HEK293 (cell line): ENCODE measurements around the gene SPDL1.

Source experiments
- CTCF ChIA-PET: fragments of 350-600 bp; formaldehyde crosslinking; extraction: SDS; loops from one replicate; lab custom pipeline; 2021; ENCODE audit warnings: antibody characterized with exemption; lab: Yijun Ruan, JAX
- POLR2A ChIA-PET: fragments of 300-600 bp; formaldehyde crosslinking; extraction: SDS; loops from one replicate; lab custom pipeline; 2020; ENCODE audit warnings: antibody characterized with exemption, inconsistent platforms; lab: Yijun Ruan, JAX
- H3K27ac ChIP-seq: fragments of 200-500 bp; sonication (Bioruptor generic); 2 replicates; pipeline ENCODE4 v1.5.1; 2014; ENCODE audit warnings: low read depth, low read length, control low read depth, inconsistent platforms; ENCODE audit errors: extremely low read depth
- H3K36me3 ChIP-seq, 2 experiments: fragments of 200-500 bp in 1 of 2; sonication (Bioruptor generic) in 1 of 2; 1 replicate in 1 of 2; 2 replicates in 1 of 2; pipeline ENCODE4 v1.5.1; 2014 to 2017; ENCODE audit warnings: inconsistent platforms in 2 of 2, low read length in 2 of 2; ENCODE audit not compliant: control insufficient read depth in 2 of 2, insufficient read depth in 1 of 2
- H3K4me1 ChIP-seq: fragments of 200-500 bp; sonication (Bioruptor generic); 2 replicates; pipeline ENCODE4 v1.5.1; 2014; ENCODE audit warnings: mild to moderate bottlenecking, low read length, inconsistent platforms; ENCODE audit not compliant: control insufficient read depth, insufficient read depth
- H3K4me3 ChIP-seq: 2 replicates; pipeline ENCODE4 v1.5.1; 2011; ENCODE audit warnings: low read depth, mild to moderate bottlenecking, control low read depth, low read length, moderate library complexity
- H3K9me3 ChIP-seq: fragments of 200-500 bp; sonication (Bioruptor generic); 2 replicates; pipeline ENCODE4 v1.5.1; 2014; ENCODE audit warnings: low read depth, low read length, inconsistent platforms; ENCODE audit not compliant: control insufficient read depth, insufficient read depth
- GLIS2 ChIP-seq: fragments of 450-650 bp; formaldehyde crosslinking; IDR thresholded peaks from 2 replicates; pipeline ENCODE4 v1.5.1; 2016; ENCODE audit warnings: missing biosample characterization, missing genetic modification characterization
- HOXA7 ChIP-seq: sonication (generic); formaldehyde crosslinking; IDR thresholded peaks from 2 replicates; pipeline ENCODE4 v1.8.1; 2022; ENCODE audit warnings: missing genetic modification reagents, borderline replicate concordance
- HOXD13 ChIP-seq: sonication (generic); formaldehyde crosslinking; IDR thresholded peaks from 2 replicates; pipeline ENCODE4 v1.8.0; 2022; ENCODE audit warnings: missing genetic modification reagents, borderline replicate concordance
- KLF7 ChIP-seq: fragments of 450-650 bp; formaldehyde crosslinking; IDR thresholded peaks from 2 replicates; pipeline ENCODE4 v1.5.1; 2016; ENCODE audit warnings: missing biosample characterization, missing genetic modification characterization, borderline replicate concordance
- SETDB1 ChIP-seq: IDR thresholded peaks from one replicate; pipeline ENCODE4 v1.6.1; 2017; ENCODE audit warnings: mild to moderate bottlenecking, low read length, moderate library complexity, mixed read lengths; ENCODE audit not compliant: insufficient read length
- SP2 ChIP-seq: fragments of 450-650 bp; formaldehyde crosslinking; IDR thresholded peaks from 2 replicates; pipeline ENCODE4 v1.5.1; 2016; ENCODE audit warnings: missing biosample characterization, missing genetic modification characterization
- WT1 ChIP-seq: fragments of 450-650 bp; formaldehyde crosslinking; IDR thresholded peaks from 2 replicates; pipeline ENCODE4 v1.5.1; 2016; ENCODE audit warnings: missing biosample characterization, missing genetic modification characterization
- YY1 ChIP-seq: fragments of 450-650 bp; formaldehyde crosslinking; IDR thresholded peaks from 2 replicates; pipeline ENCODE4 v1.5.1; 2018; ENCODE audit warnings: missing biosample characterization, missing genetic modification characterization
- YY2 ChIP-seq: fragments of 450-650 bp; formaldehyde crosslinking; IDR thresholded peaks from 2 replicates; pipeline ENCODE4 v1.5.1; 2016; ENCODE audit warnings: missing biosample characterization, missing genetic modification characterization
- ZBTB8A ChIP-seq: fragments of 450-650 bp; formaldehyde crosslinking; IDR thresholded peaks from 2 replicates; pipeline ENCODE4 v1.5.1; 2016; ENCODE audit warnings: missing biosample characterization, missing genetic modification characterization
- ZEB2 ChIP-seq: fragments of 450-650 bp; formaldehyde crosslinking; IDR thresholded peaks from 2 replicates; pipeline ENCODE4 v1.5.1; 2016; ENCODE audit warnings: missing biosample characterization, missing genetic modification characterization
- ZNF10 ChIP-seq: fragments of 450-650 bp; formaldehyde crosslinking; IDR thresholded peaks from 2 replicates; pipeline ENCODE4 v1.5.1; 2017; ENCODE audit warnings: missing biosample characterization, missing genetic modification characterization
- ZNF155 ChIP-seq: fragments of 450-650 bp; formaldehyde crosslinking; IDR thresholded peaks from 2 replicates; pipeline ENCODE4 v1.5.1; 2016; ENCODE audit warnings: missing biosample characterization, missing genetic modification characterization
- ZNF16 ChIP-seq: fragments of 450-650 bp; formaldehyde crosslinking; IDR thresholded peaks from 2 replicates; pipeline ENCODE4 v1.5.1; 2016; ENCODE audit warnings: low read depth, missing biosample characterization, missing genetic modification characterization
- ZNF202 ChIP-seq: fragments of 450-650 bp; formaldehyde crosslinking; IDR thresholded peaks from 2 replicates; pipeline ENCODE4 v1.5.1; 2016; ENCODE audit warnings: missing biosample characterization, missing genetic modification characterization, borderline replicate concordance
- ZNF211 ChIP-seq: fragments of 450-650 bp; formaldehyde crosslinking; IDR thresholded peaks from 2 replicates; pipeline ENCODE4 v1.5.1; 2016; ENCODE audit warnings: low read depth, missing biosample characterization, missing genetic modification characterization
- ZNF221 ChIP-seq: fragments of 450-650 bp; formaldehyde crosslinking; IDR thresholded peaks from 2 replicates; pipeline ENCODE4 v1.5.1; 2017; ENCODE audit warnings: missing biosample characterization, missing genetic modification characterization, borderline replicate concordance
- ZNF266 ChIP-seq: fragments of 450-650 bp; formaldehyde crosslinking; IDR thresholded peaks from 2 replicates; pipeline ENCODE4 v1.5.1; 2016; ENCODE audit warnings: missing biosample characterization, missing genetic modification characterization, low read depth
- ZNF354C ChIP-seq: fragments of 450-650 bp; formaldehyde crosslinking; IDR thresholded peaks from 2 replicates; pipeline ENCODE4 v1.5.1; 2016; ENCODE audit warnings: missing biosample characterization, missing genetic modification characterization, low read depth, borderline replicate concordance
- ZNF670 ChIP-seq: fragments of 450-650 bp; formaldehyde crosslinking; IDR thresholded peaks from 2 replicates; pipeline ENCODE4 v1.5.1; 2016; ENCODE audit warnings: missing biosample characterization, missing genetic modification characterization, low read depth
- TF ChIP-seq, protein P1 (sequence below): fragments of 450-650 bp; formaldehyde crosslinking; IDR thresholded peaks from 2 replicates; pipeline ENCODE4 v1.5.1; 2016; ENCODE audit warnings: missing biosample characterization, missing genetic modification characterization
- TF ChIP-seq, protein P2 (sequence below): fragments of 450-650 bp; formaldehyde crosslinking; IDR thresholded peaks from 2 replicates; pipeline ENCODE4 v1.5.1; 2017; ENCODE audit warnings: missing biosample characterization, missing genetic modification characterization
- TF ChIP-seq, protein P3 (sequence below): IDR thresholded peaks from 2 replicates; pipeline ENCODE4 v1.6.1; 2011; ENCODE audit warnings: mild to moderate bottlenecking, low read depth, low read length, borderline replicate concordance
- TF ChIP-seq, protein P4 (sequence below): fragments of 450-650 bp; formaldehyde crosslinking; IDR thresholded peaks from 2 replicates; pipeline ENCODE4 v1.5.1; 2016; ENCODE audit warnings: missing biosample characterization, missing genetic modification characterization
- TF ChIP-seq, protein P5 (sequence below): sonication (generic); formaldehyde crosslinking; IDR thresholded peaks from 2 replicates; pipeline ENCODE4 v1.8.1; 2022; ENCODE audit warnings: mild to moderate bottlenecking, moderate library complexity, missing genetic modification reagents

The SPDL1 gene

DNA sequence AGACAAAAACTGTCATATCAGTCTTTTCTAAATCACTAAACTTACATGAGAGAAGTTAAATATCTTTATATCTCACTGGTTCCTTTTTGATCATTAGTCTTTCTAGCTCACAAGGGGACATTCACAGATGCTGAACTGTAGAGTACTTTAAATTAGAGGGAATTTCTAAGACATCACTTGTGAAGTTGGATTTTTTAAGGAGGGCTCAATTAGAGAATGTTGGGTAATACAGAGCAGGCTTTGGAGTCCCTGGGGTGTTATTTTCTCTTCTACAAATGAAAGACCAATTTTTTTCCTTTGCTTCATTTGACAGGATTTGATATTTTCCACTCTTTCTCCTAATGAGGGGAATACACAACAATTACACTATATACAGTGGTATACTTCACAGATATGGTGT, 48.6 kb upstream of the SPDL1 start (continued):
- TF ChIP-seq, protein P1, sequence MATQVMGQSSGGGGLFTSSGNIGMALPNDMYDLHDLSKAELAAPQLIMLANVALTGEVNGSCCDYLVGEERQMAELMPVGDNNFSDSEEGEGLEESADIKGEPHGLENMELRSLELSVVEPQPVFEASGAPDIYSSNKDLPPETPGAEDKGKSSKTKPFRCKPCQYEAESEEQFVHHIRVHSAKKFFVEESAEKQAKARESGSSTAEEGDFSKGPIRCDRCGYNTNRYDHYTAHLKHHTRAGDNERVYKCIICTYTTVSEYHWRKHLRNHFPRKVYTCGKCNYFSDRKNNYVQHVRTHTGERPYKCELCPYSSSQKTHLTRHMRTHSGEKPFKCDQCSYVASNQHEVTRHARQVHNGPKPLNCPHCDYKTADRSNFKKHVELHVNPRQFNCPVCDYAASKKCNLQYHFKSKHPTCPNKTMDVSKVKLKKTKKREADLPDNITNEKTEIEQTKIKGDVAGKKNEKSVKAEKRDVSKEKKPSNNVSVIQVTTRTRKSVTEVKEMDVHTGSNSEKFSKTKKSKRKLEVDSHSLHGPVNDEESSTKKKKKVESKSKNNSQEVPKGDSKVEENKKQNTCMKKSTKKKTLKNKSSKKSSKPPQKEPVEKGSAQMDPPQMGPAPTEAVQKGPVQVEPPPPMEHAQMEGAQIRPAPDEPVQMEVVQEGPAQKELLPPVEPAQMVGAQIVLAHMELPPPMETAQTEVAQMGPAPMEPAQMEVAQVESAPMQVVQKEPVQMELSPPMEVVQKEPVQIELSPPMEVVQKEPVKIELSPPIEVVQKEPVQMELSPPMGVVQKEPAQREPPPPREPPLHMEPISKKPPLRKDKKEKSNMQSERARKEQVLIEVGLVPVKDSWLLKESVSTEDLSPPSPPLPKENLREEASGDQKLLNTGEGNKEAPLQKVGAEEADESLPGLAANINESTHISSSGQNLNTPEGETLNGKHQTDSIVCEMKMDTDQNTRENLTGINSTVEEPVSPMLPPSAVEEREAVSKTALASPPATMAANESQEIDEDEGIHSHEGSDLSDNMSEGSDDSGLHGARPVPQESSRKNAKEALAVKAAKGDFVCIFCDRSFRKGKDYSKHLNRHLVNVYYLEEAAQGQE (tag by site-specific recombination), result no peak
- TF ChIP-seq SETDB1 (no peak), ZBTB8A (tag by site-specific recombination) (no peak), ZNF211 (tag by site-specific recombination) (no peak), GLIS2 (no peak), YY1 (no peak), WT1 (no peak)
- TF ChIP-seq, protein P2, sequence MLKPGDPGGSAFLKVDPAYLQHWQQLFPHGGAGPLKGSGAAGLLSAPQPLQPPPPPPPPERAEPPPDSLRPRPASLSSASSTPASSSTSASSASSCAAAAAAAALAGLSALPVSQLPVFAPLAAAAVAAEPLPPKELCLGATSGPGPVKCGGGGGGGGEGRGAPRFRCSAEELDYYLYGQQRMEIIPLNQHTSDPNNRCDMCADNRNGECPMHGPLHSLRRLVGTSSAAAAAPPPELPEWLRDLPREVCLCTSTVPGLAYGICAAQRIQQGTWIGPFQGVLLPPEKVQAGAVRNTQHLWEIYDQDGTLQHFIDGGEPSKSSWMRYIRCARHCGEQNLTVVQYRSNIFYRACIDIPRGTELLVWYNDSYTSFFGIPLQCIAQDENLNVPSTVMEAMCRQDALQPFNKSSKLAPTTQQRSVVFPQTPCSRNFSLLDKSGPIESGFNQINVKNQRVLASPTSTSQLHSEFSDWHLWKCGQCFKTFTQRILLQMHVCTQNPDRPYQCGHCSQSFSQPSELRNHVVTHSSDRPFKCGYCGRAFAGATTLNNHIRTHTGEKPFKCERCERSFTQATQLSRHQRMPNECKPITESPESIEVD (tag by site-specific recombination), result no peak
- TF ChIP-seq, protein P3, sequence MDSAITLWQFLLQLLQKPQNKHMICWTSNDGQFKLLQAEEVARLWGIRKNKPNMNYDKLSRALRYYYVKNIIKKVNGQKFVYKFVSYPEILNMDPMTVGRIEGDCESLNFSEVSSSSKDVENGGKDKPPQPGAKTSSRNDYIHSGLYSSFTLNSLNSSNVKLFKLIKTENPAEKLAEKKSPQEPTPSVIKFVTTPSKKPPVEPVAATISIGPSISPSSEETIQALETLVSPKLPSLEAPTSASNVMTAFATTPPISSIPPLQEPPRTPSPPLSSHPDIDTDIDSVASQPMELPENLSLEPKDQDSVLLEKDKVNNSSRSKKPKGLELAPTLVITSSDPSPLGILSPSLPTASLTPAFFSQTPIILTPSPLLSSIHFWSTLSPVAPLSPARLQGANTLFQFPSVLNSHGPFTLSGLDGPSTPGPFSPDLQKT, result no peak
- TF ChIP-seq, all 188 proteins: peak for 0

DNA sequence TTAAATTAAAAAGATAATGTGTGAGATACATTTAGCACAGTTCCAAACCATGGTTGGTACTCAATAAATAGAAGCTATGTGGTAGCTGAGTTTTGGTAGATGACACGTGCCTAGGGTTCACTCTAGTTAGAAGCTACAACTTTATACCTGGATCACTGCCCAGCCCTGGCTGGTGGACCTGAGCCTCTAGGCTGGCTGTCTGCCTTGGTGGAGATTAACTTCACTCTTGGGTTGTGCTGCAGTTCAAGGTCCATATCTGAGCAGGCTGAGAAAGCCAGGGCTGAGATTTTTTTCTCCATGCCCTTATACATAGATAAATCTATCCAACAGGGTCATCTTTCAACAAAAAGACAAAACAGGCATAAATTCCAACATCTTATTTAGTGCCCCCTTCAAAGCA, 44.6 kb upstream of the SPDL1 start:
- ChIA-PET CTCF (interaction anchor here (0.6 to 1.2 kb wide), 4 partner anchors 10 to 589 kb away, joined by 3 to 5 read pairs (median 4); no protein-coding TSS in a partner anchor), POLR2A (no interaction called here)
- no peak for TF ChIP-seq ZNF202
- Histone ChIP-seq H3K27ac (no peak overlapping the region), H3K4me1 (no peaks in the 10 kb centered on the region), H3K4me3 (no peak overlapping the region), H3K9me3 (no peaks in the 10 kb centered on the region), H3K36me3 (no peaks in the 10 kb centered on the region)

DNA sequence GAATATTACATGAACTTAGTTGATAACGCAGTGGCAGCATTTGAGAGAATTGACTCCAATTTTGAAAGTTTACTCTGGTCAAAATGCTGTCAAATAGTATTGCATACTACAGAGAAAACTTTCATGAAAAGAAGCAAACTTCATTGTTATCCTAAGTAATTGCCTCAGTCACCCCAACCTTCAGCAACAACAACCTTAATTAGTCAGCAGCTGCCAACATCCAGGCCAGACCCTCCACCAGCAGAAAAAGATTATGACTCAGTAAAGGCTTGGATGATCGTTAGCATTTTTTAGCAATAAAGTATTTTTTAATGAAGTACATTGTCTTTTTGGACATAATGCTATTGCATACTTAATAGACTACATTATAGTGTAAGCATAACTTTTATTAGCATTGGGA, 40.8 kb upstream of the SPDL1 start:
- Histone ChIP-seq H3K9me3 (no peaks in the 10 kb centered on the region), H3K36me3 (no peaks in the 10 kb centered on the region), H3K4me1 (no peaks in the 10 kb centered on the region), H3K4me3 (no peak overlapping the region), H3K27ac (no peak overlapping the region)
- ChIA-PET POLR2A (no interaction called here), CTCF (interaction anchor here (1.3 kb wide), 1 partner anchor 555 kb away, joined by 5 read pairs; no protein-coding TSS in a partner anchor)
- TF ChIP-seq SP2 (no peak), ZNF221 (tag by site-specific recombination) (no peak), ZNF10 (tag by site-specific recombination) (no peak), ZNF266 (tag by site-specific recombination) (no peak), YY2 (tag by site-specific recombination) (no peak), ZEB2 (tag by site-specific recombination) (no peak), ZNF211 (tag by site-specific recombination) (no peak), ZNF155 (tag by site-specific recombination) (no peak), ZNF670 (tag by site-specific recombination) (no peak), HOXA7 (CRISPR knock-in tag) (no peak), ZNF16 (tag by site-specific recombination) (no peak), HOXD13 (no peak), KLF7 (tag by site-specific recombination) (no peak), ZNF354C (tag by site-specific recombination) (no peak)
- TF ChIP-seq, protein P4, sequence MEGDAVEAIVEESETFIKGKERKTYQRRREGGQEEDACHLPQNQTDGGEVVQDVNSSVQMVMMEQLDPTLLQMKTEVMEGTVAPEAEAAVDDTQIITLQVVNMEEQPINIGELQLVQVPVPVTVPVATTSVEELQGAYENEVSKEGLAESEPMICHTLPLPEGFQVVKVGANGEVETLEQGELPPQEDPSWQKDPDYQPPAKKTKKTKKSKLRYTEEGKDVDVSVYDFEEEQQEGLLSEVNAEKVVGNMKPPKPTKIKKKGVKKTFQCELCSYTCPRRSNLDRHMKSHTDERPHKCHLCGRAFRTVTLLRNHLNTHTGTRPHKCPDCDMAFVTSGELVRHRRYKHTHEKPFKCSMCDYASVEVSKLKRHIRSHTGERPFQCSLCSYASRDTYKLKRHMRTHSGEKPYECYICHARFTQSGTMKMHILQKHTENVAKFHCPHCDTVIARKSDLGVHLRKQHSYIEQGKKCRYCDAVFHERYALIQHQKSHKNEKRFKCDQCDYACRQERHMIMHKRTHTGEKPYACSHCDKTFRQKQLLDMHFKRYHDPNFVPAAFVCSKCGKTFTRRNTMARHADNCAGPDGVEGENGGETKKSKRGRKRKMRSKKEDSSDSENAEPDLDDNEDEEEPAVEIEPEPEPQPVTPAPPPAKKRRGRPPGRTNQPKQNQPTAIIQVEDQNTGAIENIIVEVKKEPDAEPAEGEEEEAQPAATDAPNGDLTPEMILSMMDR, result no peak
- TF ChIP-seq, protein P5, sequence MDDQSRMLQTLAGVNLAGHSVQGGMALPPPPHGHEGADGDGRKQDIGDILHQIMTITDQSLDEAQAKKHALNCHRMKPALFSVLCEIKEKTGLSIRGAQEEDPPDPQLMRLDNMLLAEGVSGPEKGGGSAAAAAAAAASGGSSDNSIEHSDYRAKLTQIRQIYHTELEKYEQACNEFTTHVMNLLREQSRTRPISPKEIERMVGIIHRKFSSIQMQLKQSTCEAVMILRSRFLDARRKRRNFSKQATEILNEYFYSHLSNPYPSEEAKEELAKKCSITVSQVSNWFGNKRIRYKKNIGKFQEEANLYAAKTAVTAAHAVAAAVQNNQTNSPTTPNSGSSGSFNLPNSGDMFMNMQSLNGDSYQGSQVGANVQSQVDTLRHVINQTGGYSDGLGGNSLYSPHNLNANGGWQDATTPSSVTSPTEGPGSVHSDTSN (CRISPR knock-in tag), result no peak
